ENCODE measurements around the gene KRT13.

- no peak for TF ChIP-seq CTCF (IDR thresholded peaks at IDR 0.05)
- TF ChIP-seq ZFX (IDR thresholded peaks at IDR 0.05; ENCODE audit: borderline replicate concordance), result no peak
Measured at GRCh38 chr17:41518031-41518430, 12.6 kb upstream of the KRT13 start.
